ENCODE measurements around the gene TOR1AIP1.

The TOR1AIP1 gene

GRCh38 chr1:179888071-179888470 is 6.0 kb downstream of the TOR1AIP1 start:
- H4K20me1 ChIP-seq (ENCODE audit: insufficient read depth, low read length): peaks cover 3% of the 10 kb centered on the region; the same call in 1 of the 2 replicates
- TF ChIP-seq CTCF (IDR thresholded peaks at IDR 0.05; ENCODE audit: borderline replicate concordance, extremely low read depth, low read length, poor library complexity, severe bottlenecking) (no peak), EZH2 (IDR thresholded peaks at IDR 0.05; ENCODE audit: borderline replicate concordance, low read depth, low read length, severe bottlenecking) (no peak)
- H3K36me3 ChIP-seq (ENCODE audit: insufficient read depth, low read length): peaks cover 67% of the 10 kb centered on the region
- H3K9me3 ChIP-seq (ENCODE audit: insufficient read depth, low read length, severe bottlenecking): no peaks in the 10 kb centered on the region
- H3K4me2 ChIP-seq (ENCODE audit: insufficient read depth, low read length): peak overlapping the region; percentile 21; the same call in 1 of the 2 replicates
- no peak overlapping the region for H3K9ac ChIP-seq (ENCODE audit: low read depth, low read length)
- H3K4me1 ChIP-seq (ENCODE audit: insufficient read depth, low read length): peaks cover 33% of the 10 kb centered on the region
- H3K4me3 ChIP-seq (ENCODE audit: low read depth in 1 of 2, low read length in 2 of 2): no peak overlapping the region
- no peaks in the 10 kb centered on the region for H3K27me3 ChIP-seq (ENCODE audit: insufficient read depth, low read length, poor library complexity)
- H3K79me2 ChIP-seq (ENCODE audit: insufficient read depth, low read length): peaks cover 69% of the 10 kb centered on the region
- ATAC-seq (ENCODE audit: insufficient read depth, low read depth) (no peak), DNase-seq (no peak)
- no peak overlapping the region for H2AFZ ChIP-seq (ENCODE audit: low read depth, low read length)
- no peak overlapping the region for H3K27ac ChIP-seq (ENCODE audit: low read length)

GRCh38 chr1:179889589-179889988 is 7.5 kb downstream of the TOR1AIP1 start:
- Histone ChIP-seq H3K4me1 (ENCODE audit: insufficient read depth, low read length) (peaks cover 20% of the 10 kb centered on the region), H3K27ac (ENCODE audit: low read length) (no peak overlapping the region), H3K27me3 (ENCODE audit: insufficient read depth, low read length, poor library complexity) (no peaks in the 10 kb centered on the region), H4K20me1 (ENCODE audit: insufficient read depth, low read length) (peaks cover 3% of the 10 kb centered on the region; the same call in 1 of the 2 replicates), H3K4me2 (ENCODE audit: insufficient read depth, low read length) (no peak overlapping the region), H3K4me3 (ENCODE audit: low read depth in 1 of 2, low read length in 2 of 2) (no peak overlapping the region), H3K9me3 (ENCODE audit: insufficient read depth, low read length, severe bottlenecking) (no peaks in the 10 kb centered on the region), H2AFZ (ENCODE audit: low read depth, low read length) (no peak overlapping the region), H3K36me3 (ENCODE audit: insufficient read depth, low read length) (peaks cover 75% of the 10 kb centered on the region), H3K79me2 (ENCODE audit: insufficient read depth, low read length) (peaks cover 54% of the 10 kb centered on the region), H3K9ac (ENCODE audit: low read depth, low read length) (no peak overlapping the region)
- DNase-seq (no peak), ATAC-seq (ENCODE audit: insufficient read depth, low read depth) (no peak)
- TF ChIP-seq CTCF (IDR thresholded peaks at IDR 0.05; ENCODE audit: borderline replicate concordance, extremely low read depth, low read length, poor library complexity, severe bottlenecking) (no peak), EZH2 (IDR thresholded peaks at IDR 0.05; ENCODE audit: borderline replicate concordance, low read depth, low read length, severe bottlenecking) (no peak)

- ATAC-seq (ENCODE audit: insufficient read depth, low read depth): no peak
- no peak overlapping the region for H3K27ac ChIP-seq (ENCODE audit: low read length)
- no peak overlapping the region for H3K4me2 ChIP-seq (ENCODE audit: insufficient read depth, low read length)
- H2AFZ ChIP-seq (ENCODE audit: low read depth, low read length): no peak overlapping the region
- no peaks in the 10 kb centered on the region for H4K20me1 ChIP-seq (ENCODE audit: insufficient read depth, low read length)
- H3K4me1 ChIP-seq (ENCODE audit: insufficient read depth, low read length): no peaks in the 10 kb centered on the region
- peaks cover 76% of the 10 kb centered on the region for H3K36me3 ChIP-seq (ENCODE audit: insufficient read depth, low read length)
- H3K9ac ChIP-seq (ENCODE audit: low read depth, low read length): no peak overlapping the region
- H3K4me3 ChIP-seq (ENCODE audit: low read depth in 1 of 2, low read length in 2 of 2): no peak overlapping the region
- no peaks in the 10 kb centered on the region for H3K27me3 ChIP-seq (ENCODE audit: insufficient read depth, low read length, poor library complexity)
- no peaks in the 10 kb centered on the region for H3K9me3 ChIP-seq (ENCODE audit: insufficient read depth, low read length, severe bottlenecking)
- H3K79me2 ChIP-seq (ENCODE audit: insufficient read depth, low read length): no peaks in the 10 kb centered on the region
- DNase-seq: no peak
- TF ChIP-seq CTCF (IDR thresholded peaks at IDR 0.05; ENCODE audit: borderline replicate concordance, extremely low read depth, low read length, poor library complexity, severe bottlenecking) (no peak), EZH2 (IDR thresholded peaks at IDR 0.05; ENCODE audit: borderline replicate concordance, low read depth, low read length, severe bottlenecking) (no peak)
These were observed 28.8 kb downstream of the TOR1AIP1 start for GRCh38 chr1:179910934-179911333.

GRCh38 chr1:179911812-179912211 is 29.7 kb downstream of the TOR1AIP1 start:
- H3K9me3 ChIP-seq (ENCODE audit: insufficient read depth, low read length, severe bottlenecking): no peaks in the 10 kb centered on the region
- H3K27ac ChIP-seq (ENCODE audit: low read length): no peak overlapping the region
- no peaks in the 10 kb centered on the region for H4K20me1 ChIP-seq (ENCODE audit: insufficient read depth, low read length)
- DNase-seq: no peak
- no peak overlapping the region for H2AFZ ChIP-seq (ENCODE audit: low read depth, low read length)
- no peaks in the 10 kb centered on the region for H3K4me1 ChIP-seq (ENCODE audit: insufficient read depth, low read length)
- no peak for ATAC-seq (ENCODE audit: insufficient read depth, low read depth)
- no peak overlapping the region for H3K4me3 ChIP-seq (ENCODE audit: low read depth in 1 of 2, low read length in 2 of 2)
- no peak overlapping the region for H3K4me2 ChIP-seq (ENCODE audit: insufficient read depth, low read length)
- H3K36me3 ChIP-seq (ENCODE audit: insufficient read depth, low read length): peaks cover 78% of the 10 kb centered on the region
- no peaks in the 10 kb centered on the region for H3K27me3 ChIP-seq (ENCODE audit: insufficient read depth, low read length, poor library complexity)
- H3K79me2 ChIP-seq (ENCODE audit: insufficient read depth, low read length): no peaks in the 10 kb centered on the region
- no peak overlapping the region for H3K9ac ChIP-seq (ENCODE audit: low read depth, low read length)
- TF ChIP-seq CTCF (IDR thresholded peaks at IDR 0.05; ENCODE audit: borderline replicate concordance, extremely low read depth, low read length, poor library complexity, severe bottlenecking) (no peak), EZH2 (IDR thresholded peaks at IDR 0.05; ENCODE audit: borderline replicate concordance, low read depth, low read length, severe bottlenecking) (no peak)

Data from DND-41 (cell line).